H1 (cell line): ENCODE measurements around the gene ALG5. TPM values are rescaled to one million over a fixed set of nuclear protein-coding genes. Genes with fewer than 3 reads are reported as not detected.

Experiments
- CTCF ChIA-PET: fragments of 300-600 bp; sonication (Branson Sonifier 250); formaldehyde crosslinking; loops from one replicate; lab custom pipeline; 2021; ENCODE audit not compliant: partially characterized antibody; lab: Charles Lee
- POLR2A ChIA-PET: fragments of 300-600 bp; sonication (Branson Sonifier 250); formaldehyde crosslinking; loops from one replicate; lab custom pipeline; 2021; ENCODE audit warnings: inconsistent platforms; ENCODE audit not compliant: partially characterized antibody; lab: Charles Lee
- DNase-seq, 2 experiments: peaks; one replicate each; pipeline versions ENCODE4 v3.0.0 to v3.0.0-alpha.2; 2010 to 2022; ENCODE audit warnings: low spot score in 2 of 2, low read depth in 1 of 2, mixed read lengths in 1 of 2
- FAIRE-seq: peaks from 2 replicates; lab custom pipeline; 2011; peaks lifted over from hg19 to GRCh38; lab: Jason Lieb, UNC
- H2AFZ ChIP-seq: 2 replicates; pipeline ENCODE4 v1.8.1; 2012; ENCODE audit warnings: low read length, inconsistent platforms
- H2AK5ac ChIP-seq: 2 replicates; pipeline ENCODE4 v1.6.1; 2013; ENCODE audit warnings: low read depth, low read length
- H2BK120ac ChIP-seq: replicated peaks from 2 replicates; pipeline ENCODE3; 2013; ENCODE audit warnings: low read depth, low read length, inconsistent platforms
- H2BK12ac ChIP-seq: 2 replicates; pipeline ENCODE4 v1.6.1; 2013; ENCODE audit warnings: low read depth, low read length
- H2BK15ac ChIP-seq: 2 replicates; pipeline ENCODE4 v1.6.1; 2013; ENCODE audit warnings: low read length
- H2BK20ac ChIP-seq: 2 replicates; pipeline ENCODE4 v1.6.1; 2013; ENCODE audit warnings: low read length
- H2BK5ac ChIP-seq: 2 replicates; pipeline ENCODE4 v1.6.1; 2013; ENCODE audit warnings: low read depth, low read length
- H3K14ac ChIP-seq: 2 replicates; pipeline ENCODE4 v1.6.1; 2013; ENCODE audit warnings: inconsistent platforms; ENCODE audit not compliant: insufficient read length
- H3K18ac ChIP-seq: 2 replicates; pipeline ENCODE4 v1.6.1; 2013; ENCODE audit warnings: low read length; ENCODE audit errors: extremely low read depth
- H3K23ac ChIP-seq: 2 replicates; pipeline ENCODE4 v1.6.1; 2013; ENCODE audit warnings: inconsistent platforms; ENCODE audit not compliant: insufficient read length
- H3K23me2 ChIP-seq: 2 replicates; pipeline ENCODE4 v1.6.1; 2013; ENCODE audit warnings: low read depth, low read length
- H3K27ac ChIP-seq: 2 replicates; pipeline ENCODE4 v1.6.1; 2011; ENCODE audit warnings: low read depth, low read length, inconsistent platforms
- H3K27me3 ChIP-seq, 4 experiments: replicated peaks in 1 of 4; 1 replicate in 1 of 4; 2 replicates in 3 of 4; pipeline versions ENCODE4 v1.6.1 to v1.8.1; 2011 to 2013; ENCODE audit warnings: low read length in 3 of 4, mild to moderate bottlenecking in 3 of 4, inconsistent platforms in 2 of 4, mixed read lengths in 2 of 4, moderate library complexity in 1 of 4; ENCODE audit not compliant: control insufficient read depth in 3 of 4, insufficient read depth in 3 of 4; ENCODE audit errors: extremely low read depth in 1 of 4
- H3K36me3 ChIP-seq, 4 experiments: 2 replicates each; pipeline versions ENCODE4 v1.6.1 to v1.8.1; 2011 to 2013; ENCODE audit warnings: mild to moderate bottlenecking in 4 of 4, low read length in 3 of 4, moderate library complexity in 2 of 4, control low read depth in 1 of 4, inconsistent platforms in 1 of 4; ENCODE audit not compliant: insufficient read depth in 4 of 4, control insufficient read depth in 2 of 4
- H3K4ac ChIP-seq: replicated peaks from 2 replicates; pipeline ENCODE3; 2013; ENCODE audit warnings: low read length, low read depth, mixed read lengths, inconsistent platforms; ENCODE audit not compliant: insufficient read length
- H3K4me1 ChIP-seq, 4 experiments: replicated peaks in 1 of 4; 1 replicate in 1 of 4; 2 replicates in 3 of 4; pipeline versions ENCODE4 v1.6.1 to v1.8.1; 2011 to 2013; ENCODE audit warnings: low read length in 3 of 4, inconsistent platforms in 2 of 4, mixed read lengths in 1 of 4; ENCODE audit not compliant: insufficient read depth in 4 of 4, control insufficient read depth in 3 of 4
- H3K4me2 ChIP-seq, 2 experiments: 2 replicates each; pipeline versions ENCODE4 v1.6.1 to v1.8.1; 2011 to 2013; ENCODE audit warnings: low read depth in 2 of 2, low read length in 2 of 2, control low read depth in 1 of 2, inconsistent platforms in 1 of 2, mild to moderate bottlenecking in 1 of 2; ENCODE audit not compliant: insufficient read depth in 1 of 2
- H3K4me3 ChIP-seq, 4 experiments: fragments of 200-600, 300-600 bp in 1 of 4; sonication (generic), shearing (Covaris generic), sonication (Bioruptor Twin) in 1 of 4; 2 replicates each; pipeline versions ENCODE4 v1.5.1 to v1.8.1; 2011 to 2016; ENCODE audit warnings: low read length in 4 of 4, low read depth in 3 of 4, control low read depth in 2 of 4, inconsistent platforms in 2 of 4, mild to moderate bottlenecking in 2 of 4, mixed read lengths in 1 of 4, moderate library complexity in 1 of 4; ENCODE audit not compliant: insufficient read depth in 2 of 4; ENCODE audit errors: extremely low read depth in 1 of 4
- H3K56ac ChIP-seq: replicated peaks from 2 replicates; pipeline ENCODE3; 2013; ENCODE audit warnings: low read depth, mild to moderate bottlenecking, mixed read lengths, low read length, inconsistent platforms; ENCODE audit not compliant: insufficient read length
- H3K79me1 ChIP-seq: 2 replicates; pipeline ENCODE4 v1.6.1; 2013; ENCODE audit warnings: low read depth, low read length, control low read depth
- H3K79me2 ChIP-seq, 2 experiments: 2 replicates each; pipeline versions ENCODE4 v1.6.1 to v1.8.1; 2012 to 2013; ENCODE audit warnings: low read length in 2 of 2, mild to moderate bottlenecking in 2 of 2, inconsistent platforms in 1 of 2; ENCODE audit not compliant: insufficient read depth in 2 of 2, control insufficient read depth in 1 of 2
- H3K9ac ChIP-seq, 4 experiments: replicated peaks in 1 of 4; 1 replicate in 1 of 4; 2 replicates in 3 of 4; pipeline versions ENCODE4 v1.6.1 to v1.8.1; 2011 to 2013; ENCODE audit warnings: low read depth in 3 of 4, low read length in 3 of 4, control low read depth in 2 of 4, mild to moderate bottlenecking in 2 of 4, moderate library complexity in 2 of 4, inconsistent platforms in 1 of 4; ENCODE audit errors: extremely low read depth in 1 of 4
- H3K9me3 ChIP-seq, 2 experiments: 2 replicates each; pipeline versions ENCODE4 v1.6.1 to v1.8.1; 2012 to 2013; ENCODE audit warnings: mild to moderate bottlenecking in 2 of 2, moderate library complexity in 2 of 2, control low read depth in 1 of 2, inconsistent platforms in 1 of 2, low read depth in 1 of 2, low read length in 1 of 2, mixed read lengths in 1 of 2; ENCODE audit not compliant: insufficient read depth in 2 of 2
- H4K20me1 ChIP-seq, 2 experiments: replicated peaks in 1 of 2; 2 replicates each; pipeline versions ENCODE3 to v1.8.1; 2011 to 2013; ENCODE audit warnings: inconsistent platforms in 2 of 2, low read length in 2 of 2, mild to moderate bottlenecking in 1 of 2; ENCODE audit not compliant: insufficient read depth in 2 of 2, control insufficient read depth in 1 of 2
- H4K5ac ChIP-seq: 2 replicates; pipeline ENCODE4 v1.6.1; 2013; ENCODE audit warnings: low read length, low read depth, mixed read lengths, inconsistent platforms; ENCODE audit not compliant: insufficient read length
- H4K8ac ChIP-seq: 2 replicates; pipeline ENCODE4 v1.8.0; 2013; ENCODE audit warnings: mild to moderate bottlenecking, moderate library complexity, low read length, inconsistent platforms; ENCODE audit not compliant: insufficient read depth; ENCODE audit errors: extremely low read depth
- H4K91ac ChIP-seq: replicated peaks from 2 replicates; pipeline ENCODE3; 2013; ENCODE audit warnings: low read length, mixed read lengths, inconsistent platforms; ENCODE audit not compliant: insufficient read length
- POLR2AphosphoS5 ChIP-seq: IDR thresholded peaks from 2 replicates; pipeline ENCODE4 v1.6.1; 2011; ENCODE audit warnings: low read depth, low read length
- SIN3A ChIP-seq, 2 experiments: IDR thresholded peaks in 1 of 2; conservative IDR thresholded peaks in 1 of 2; 2 replicates each; pipeline ENCODE4 v1.6.1; 2011 to 2012; ENCODE audit warnings: low read length in 2 of 2, improper control_type of control experiment in 1 of 2, low read depth in 1 of 2, mild to moderate bottlenecking in 1 of 2
- WGBS, 2 experiments: shearing (Covaris generic) in 1 of 2; methylation state at CpG; one replicate each; pipeline versions ENCODE4 v1.1.6 to v1.1.7; 2013 to 2015; ENCODE audit warnings: low lambda C conversion rate in 2 of 2, mixed read lengths in 2 of 2, inconsistent platforms in 1 of 2, low coverage in 1 of 2, missing lambda C conversion rate in 1 of 2; ENCODE audit not compliant: insufficient replicate concordance in 2 of 2, insufficient coverage in 1 of 2, insufficient read length in 1 of 2; ENCODE audit errors: extremely low coverage in 1 of 2, missing lambda C conversion rate in 1 of 2; 5-methylcytosine and 5-hydroxymethylcytosine counted together
- polyA plus RNA-seq, 7 experiments: library from polyadenylated mRNA; depleted of rRNA in 3 of 7; stranded (reverse) in 5 of 7; unstranded in 2 of 7; fragments of >200 nt in 5 of 7; fragments of 200-250 nt in 2 of 7; gene quantifications; 1 replicate in 5 of 7; 2 replicates in 1 of 7; 4 replicates in 1 of 7; pipeline versions ENCODE4 v1.2.1 to v1.2.3, GENCODE V29; 2011 to 2013; ENCODE audit warnings: missing spikeins in 2 of 7, mixed read lengths in 2 of 7
- total RNA-seq: library from RNA; stranded (reverse); fragmentation: NEBNext Ultra II Directional; extraction: Animal tissue kit (Norgen Biotek cat#: 25700); gene quantifications from 2 replicates; pipeline ENCODE4 v1.2.1, GENCODE V29; 2021

ALG5 gene
- total and polyA plus RNA-seq, 2 of the 8 experiments (the other 6 are each of a cell fraction or from before 2014, with no cell fraction given): 15.0 to 24.3 TPM

DNA sequence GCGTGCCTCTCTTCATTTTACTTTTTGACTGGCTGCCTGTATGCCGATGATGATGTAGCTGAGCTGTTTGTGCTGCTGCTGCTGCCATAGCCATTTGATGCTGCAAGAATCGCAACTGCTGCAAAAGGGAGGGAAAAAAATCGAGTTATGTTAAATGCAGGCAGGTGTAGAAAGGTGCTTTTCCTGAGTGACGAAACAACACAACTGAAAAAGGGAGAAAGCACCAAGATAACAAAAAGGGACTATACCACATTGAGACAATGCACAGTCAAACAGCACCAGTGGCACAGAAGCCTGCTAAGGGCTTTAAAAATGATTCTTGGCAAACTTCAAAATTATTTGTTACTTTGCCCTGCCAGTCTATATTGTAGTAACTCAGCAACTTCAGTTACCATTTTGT, 10.6 kb upstream of the ALG5 start:
- WGBS, 2 experiments: 90% methylated on average over 5 of the region's 5 CpGs; no CpG with 5 or more reads in 1 of the 2 experiments
- no peak overlapping the region for H3K4me3 ChIP-seq
- H2AK5ac ChIP-seq: no peak overlapping the region
- H3K79me2 ChIP-seq: no peaks in the 10 kb centered on the region
- no peak overlapping the region for H2BK120ac ChIP-seq
- H3K36me3 ChIP-seq: peaks cover 17 to 75% (median 45%) of the 10 kb centered on the region in 4 experiments
- no peak overlapping the region for H4K91ac ChIP-seq
- no peak overlapping the region for H3K56ac ChIP-seq
- no peak overlapping the region; the same call in 1 of the 2 replicates for H4K8ac ChIP-seq
- H2BK15ac ChIP-seq: no peak overlapping the region
- DNase-seq (no peak), FAIRE-seq (no peak)
- H4K20me1 ChIP-seq: no peaks in the 10 kb centered on the region
- H3K4me2 ChIP-seq: no peak overlapping the region
- H3K79me1 ChIP-seq: no peaks in the 10 kb centered on the region
- no peak overlapping the region for H2BK12ac ChIP-seq
- H3K14ac ChIP-seq: no peak overlapping the region
- H2BK5ac ChIP-seq: no peak overlapping the region
- no peaks in the 10 kb centered on the region for H3K27me3 ChIP-seq
- ChIA-PET CTCF (interaction anchor here (2.0 kb wide), 1 partner anchor 28 kb away, joined by 4 read pairs; no protein-coding TSS in a partner anchor), POLR2A (interaction anchor here (1.1 to 7.6 kb wide), 3 partner anchors 8 to 20 kb away, joined by 3 to 59 read pairs (median 4); partner anchors contain the start of genes ALG5 and EXOSC8)
- H3K27ac ChIP-seq: no peak overlapping the region
- TF ChIP-seq SIN3A (conservative IDR thresholded peaks at IDR 0.05 in 1 of 2, IDR thresholded peaks at IDR 0.05 in 1 of 2; ENCODE audit: low read depth in 1 of 2, low read length in 2 of 2) (no peak), POLR2AphosphoS5 (peak; percentile 36; the same call in 1 of the 2 replicates)
- H3K4me1 ChIP-seq: peaks cover 0 to 3% (median 0%) of the 10 kb centered on the region in 4 experiments; a peak in 2 of 7 replicates
- no peak overlapping the region for H2BK20ac ChIP-seq
- H3K9ac ChIP-seq: no peak overlapping the region
- H3K23ac ChIP-seq: no peak overlapping the region
- no peak overlapping the region for H3K18ac ChIP-seq
- no peaks in the 10 kb centered on the region for H3K23me2 ChIP-seq
- no peaks in the 10 kb centered on the region for H3K9me3 ChIP-seq
- no peak overlapping the region for H3K4ac ChIP-seq
- no peak overlapping the region for H4K5ac ChIP-seq
- no peak overlapping the region for H2AFZ ChIP-seq
